Liver (tissue), 9 donors: ENCODE results near the gene DSCAML1. TPM values are rescaled to one million over a fixed set of nuclear protein-coding genes. Genes with fewer than 3 reads are reported as not detected.

Source experiments
- DNase-seq: peaks from one replicate; pipeline ENCODE4 v3.0.0-alpha.2; 2017; ENCODE audit warnings: low spot score
- H3K27ac ChIP-seq, 2 donors: one replicate each; pipeline ENCODE4 v1.7.0; 2013; ENCODE audit warnings: inconsistent platforms in 2 of 2, low read length in 2 of 2, control low read depth in 1 of 2, low read depth in 1 of 2, mild to moderate bottlenecking in 1 of 2
- H3K27me3 ChIP-seq, 4 donors: one replicate each; pipeline versions ENCODE4 v1.6.1 to v1.7.0; 2013; ENCODE audit warnings: low read length in 3 of 4, inconsistent platforms in 1 of 4, mild to moderate bottlenecking in 1 of 4, moderate library complexity in 1 of 4; ENCODE audit not compliant: control insufficient read depth in 4 of 4, insufficient read depth in 4 of 4
- H3K36me3 ChIP-seq, 4 donors: one replicate each; pipeline versions ENCODE4 v1.6.1 to v1.7.0; 2013; ENCODE audit warnings: low read length in 3 of 4, mild to moderate bottlenecking in 3 of 4, low read depth in 1 of 4, moderate library complexity in 1 of 4; ENCODE audit not compliant: control insufficient read depth in 4 of 4, insufficient read depth in 3 of 4
- H3K4me1 ChIP-seq, 4 donors: one replicate each; pipeline versions ENCODE4 v1.6.1 to v1.7.0; 2013; ENCODE audit warnings: low read length in 3 of 4, mild to moderate bottlenecking in 3 of 4, moderate library complexity in 1 of 4; ENCODE audit not compliant: control insufficient read depth in 4 of 4, insufficient read depth in 4 of 4
- H3K4me3 ChIP-seq, 3 donors: one replicate each; pipeline versions ENCODE4 v1.6.1 to v1.7.0; 2013; ENCODE audit warnings: low read length in 3 of 3, control low read depth in 1 of 3, low read depth in 1 of 3, mild to moderate bottlenecking in 1 of 3
- H3K9ac ChIP-seq, 2 donors: one replicate each; pipeline ENCODE4 v1.7.0; 2013; ENCODE audit warnings: low read length in 2 of 2, mild to moderate bottlenecking in 2 of 2, moderate library complexity in 2 of 2, control low read depth in 1 of 2, low read depth in 1 of 2
- H3K9me3 ChIP-seq, 4 donors: one replicate each; pipeline versions ENCODE4 v1.6.1 to v1.7.0; 2013; ENCODE audit warnings: low read length in 3 of 4; ENCODE audit not compliant: control insufficient read depth in 4 of 4
- EGR1 ChIP-seq, 2 donors: IDR thresholded peaks; 2 replicates each; pipeline ENCODE4 v1.6.1; 2016 to 2018; ENCODE audit warnings: antibody characterized with exemption in 2 of 2, low read depth in 2 of 2
- GABPA ChIP-seq, 2 donors: IDR thresholded peaks in 1 of 2; conservative IDR thresholded peaks in 1 of 2; 2 replicates each; pipeline ENCODE4 v1.6.1; 2016; ENCODE audit warnings: antibody characterized with exemption in 2 of 2, mild to moderate bottlenecking in 1 of 2, moderate library complexity in 1 of 2
- HNF4A ChIP-seq, 2 donors: conservative IDR thresholded peaks; 2 replicates each; pipeline ENCODE4 v1.6.1; 2016; ENCODE audit warnings: antibody characterized with exemption in 2 of 2, mild to moderate bottlenecking in 2 of 2
- HNF4G ChIP-seq: IDR thresholded peaks from 2 replicates; pipeline ENCODE4 v1.6.1; 2016; ENCODE audit warnings: antibody characterized with exemption
- JUND ChIP-seq, 2 donors: IDR thresholded peaks; 2 replicates each; pipeline ENCODE4 v1.6.1; 2016; ENCODE audit warnings: antibody characterized with exemption in 2 of 2
- MAX ChIP-seq: IDR thresholded peaks from 2 replicates; pipeline ENCODE4 v1.6.1; 2016; ENCODE audit warnings: antibody characterized with exemption
- NR2F2 ChIP-seq: IDR thresholded peaks from 2 replicates; pipeline ENCODE4 v1.6.1; 2016; ENCODE audit warnings: antibody characterized with exemption
- RAD21 ChIP-seq, 2 donors: IDR thresholded peaks; 2 replicates each; pipeline ENCODE4 v1.6.1; 2016; ENCODE audit warnings: antibody characterized with exemption in 2 of 2, mild to moderate bottlenecking in 2 of 2
- REST ChIP-seq: IDR thresholded peaks from 2 replicates; pipeline ENCODE4 v1.6.1; 2016; ENCODE audit warnings: antibody characterized with exemption, mild to moderate bottlenecking
- RXRA ChIP-seq, 2 donors: IDR thresholded peaks; 2 replicates each; pipeline ENCODE4 v1.6.1; 2017 to 2018; ENCODE audit warnings: antibody characterized with exemption in 2 of 2, mild to moderate bottlenecking in 1 of 2
- TAF1 ChIP-seq: conservative IDR thresholded peaks from 2 replicates; pipeline ENCODE4 v1.6.1; 2016; ENCODE audit warnings: antibody characterized with exemption, mild to moderate bottlenecking
- ZBTB33 ChIP-seq: IDR thresholded peaks from 2 replicates; pipeline ENCODE4 v1.6.1; 2016; ENCODE audit warnings: antibody characterized with exemption
- WGBS: extraction: QIAGEN DNeasy Blood & Tissue Kit; methylation state at CpG from one replicate; pipeline ENCODE4 v1.1.7; 2013; 5-methylcytosine and 5-hydroxymethylcytosine counted together
- polyA plus RNA-seq, 2 donors: library from polyadenylated mRNA; stranded (reverse) in 1 of 2; unstranded in 1 of 2; fragments of 200-250 nt in 1 of 2; fragments of >200 nt in 1 of 2; fragmentation: Nextera tagmentation in 1 of 2; extraction: Ambion mirVana in 1 of 2; gene quantifications; one replicate each; pipeline versions ENCODE4 v1.2.1 to v1.2.3, GENCODE V29; 2013 to 2015
- total RNA-seq, 2 donors: library from RNA; depleted of rRNA; stranded (reverse); fragments of >200 nt; gene quantifications; one replicate each; pipeline ENCODE4 v1.2.3, GENCODE V29; 2014
- TF ChIP-seq, protein P1 (sequence below): fragments of 150-350 bp; IDR thresholded peaks from 2 replicates; pipeline ENCODE4 v1.5.1; 2017; ENCODE audit warnings: improper control_type of control experiment, low read depth, low read length; ENCODE audit not compliant: missing input control
- donor health status: healthy.
- donor health status: healthy.
- donor health status: healthy.
- donor health status: healthy.
- donor health status: healthy.

The DSCAML1 gene
- total and polyA plus RNA-seq, 4 donors = 0.07 to 0.42 (median 0.20) TPM

DNA sequence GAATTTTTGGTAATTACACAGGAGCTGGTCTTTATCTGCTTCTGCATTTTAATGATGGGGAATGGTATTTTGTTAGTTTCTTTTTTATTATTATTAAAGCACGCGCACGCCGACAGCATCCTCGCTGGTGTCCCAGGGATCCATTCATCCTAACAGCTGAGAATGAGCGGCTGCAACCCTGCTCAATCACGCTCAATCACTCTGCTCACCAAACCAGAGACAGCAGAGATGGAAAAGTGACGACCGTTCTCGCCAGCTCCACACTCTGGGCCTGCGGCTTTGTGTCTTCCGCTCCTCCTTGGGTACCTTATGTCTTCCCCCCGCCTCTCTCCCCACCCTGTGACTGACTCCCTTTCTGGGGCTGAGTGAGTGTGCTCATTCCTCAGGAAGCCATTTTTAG is 84.5 kb downstream of the DSCAML1 start (continued):
- TF ChIP-seq ZBTB33 = no peak

GRCh38 chr11:117711331-117711730 is 85.7 kb downstream of the DSCAML1 start:
- DNase-seq = no peak
- Histone ChIP-seq H3K27ac (no peak overlapping the region), H3K27me3 (peaks cover 0 to 6% (median 0%) of the 10 kb centered on the region in 4 donors), H3K36me3 (no peaks in the 10 kb centered on the region), H3K9me3 (no peaks in the 10 kb centered on the region), H3K4me3 (no peak overlapping the region), H3K9ac (no peak overlapping the region), H3K4me1 (no peaks in the 10 kb centered on the region)
- TF ChIP-seq EGR1 (IDR thresholded peaks at IDR 0.05; ENCODE audit: low read depth in 2 of 2) = no peak
- 78% methylated on average over 7 of the region's 7 CpGs for WGBS

GRCh38 chr11:117710211-117710610 is 86.8 kb downstream of the DSCAML1 start:
- H3K4me3 ChIP-seq = no peak overlapping the region
- peaks cover 0 to 6% (median 0%) of the 10 kb centered on the region in 4 donors for H3K27me3 ChIP-seq
- no peak for DNase-seq
- WGBS = 87% methylated on average over 4 of the region's 4 CpGs
- TF ChIP-seq REST = no peak
- TF ChIP-seq HNF4G = no peak
- TF ChIP-seq EGR1 (IDR thresholded peaks at IDR 0.05; ENCODE audit: low read depth in 2 of 2) = no peak
- no peak for TF ChIP-seq JUND (IDR thresholded peaks at IDR 0.05)
- no peak for TF ChIP-seq RXRA (IDR thresholded peaks at IDR 0.05)
- no peak for TF ChIP-seq ZBTB33
- TF ChIP-seq, protein P1, sequence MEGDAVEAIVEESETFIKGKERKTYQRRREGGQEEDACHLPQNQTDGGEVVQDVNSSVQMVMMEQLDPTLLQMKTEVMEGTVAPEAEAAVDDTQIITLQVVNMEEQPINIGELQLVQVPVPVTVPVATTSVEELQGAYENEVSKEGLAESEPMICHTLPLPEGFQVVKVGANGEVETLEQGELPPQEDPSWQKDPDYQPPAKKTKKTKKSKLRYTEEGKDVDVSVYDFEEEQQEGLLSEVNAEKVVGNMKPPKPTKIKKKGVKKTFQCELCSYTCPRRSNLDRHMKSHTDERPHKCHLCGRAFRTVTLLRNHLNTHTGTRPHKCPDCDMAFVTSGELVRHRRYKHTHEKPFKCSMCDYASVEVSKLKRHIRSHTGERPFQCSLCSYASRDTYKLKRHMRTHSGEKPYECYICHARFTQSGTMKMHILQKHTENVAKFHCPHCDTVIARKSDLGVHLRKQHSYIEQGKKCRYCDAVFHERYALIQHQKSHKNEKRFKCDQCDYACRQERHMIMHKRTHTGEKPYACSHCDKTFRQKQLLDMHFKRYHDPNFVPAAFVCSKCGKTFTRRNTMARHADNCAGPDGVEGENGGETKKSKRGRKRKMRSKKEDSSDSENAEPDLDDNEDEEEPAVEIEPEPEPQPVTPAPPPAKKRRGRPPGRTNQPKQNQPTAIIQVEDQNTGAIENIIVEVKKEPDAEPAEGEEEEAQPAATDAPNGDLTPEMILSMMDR = no peak
- TF ChIP-seq MAX = no peak
- no peak for TF ChIP-seq RAD21 (IDR thresholded peaks at IDR 0.05)
- TF ChIP-seq GABPA (IDR thresholded peaks at IDR 0.05 in 1 of 2, conservative IDR thresholded peaks at IDR 0.05 in 1 of 2) = no peak
- TF ChIP-seq TAF1 = no peak
- no peak for TF ChIP-seq HNF4A (conservative IDR thresholded peaks at IDR 0.05)
- no peak for TF ChIP-seq NR2F2
- H3K4me1 ChIP-seq = no peaks in the 10 kb centered on the region
- H3K27ac ChIP-seq = no peak overlapping the region
- no peaks in the 10 kb centered on the region for H3K36me3 ChIP-seq
- H3K9ac ChIP-seq = no peak overlapping the region
- H3K9me3 ChIP-seq = no peaks in the 10 kb centered on the region
